Stimulated activated naive CD8-positive, alpha-beta T cell treated with anti-CD3 and anti-CD28 coated beads, Interleukin-15, Interleukin-2, amounts not matched to agents 100 ng/mL and 50 ng/mL, for 24 hours (primary cell): ENCODE results near the gene TOPORS.
"Not testable (repeated sequence)": the region's sequence is repeated elsewhere in the genome, so short reads cannot be mapped to it uniquely, and the experiment has no call there.

Experiments
- H3K27ac Mint-ChIP-seq: one replicate; pipeline ENCODE4 v1.8.0; 2021; ENCODE audit warnings: mild to moderate bottlenecking, mixed read lengths
- H3K27me3 Mint-ChIP-seq: one replicate; pipeline ENCODE4 v1.8.0; 2021; ENCODE audit warnings: mixed read lengths
- H3K36me3 Mint-ChIP-seq: one replicate; pipeline ENCODE4 v1.8.0; 2021; ENCODE audit warnings: low read depth, mixed read lengths
- H3K4me1 Mint-ChIP-seq: one replicate; pipeline ENCODE4 v1.8.0; 2021; ENCODE audit warnings: low read depth, mixed read lengths
- H3K4me3 Mint-ChIP-seq: one replicate; pipeline ENCODE4 v1.8.0; 2021; ENCODE audit warnings: mild to moderate bottlenecking, mixed read lengths
- H3K9me3 Mint-ChIP-seq: one replicate; pipeline ENCODE4 v1.8.0; 2021; ENCODE audit warnings: mixed read lengths

TOPORS gene

GRCh38 chr9:32574858-32575257 is 22.5 kb upstream of the TOPORS start:
- H3K4me3 Mint-ChIP-seq, result no peak overlapping the region
- no peak overlapping the region for H3K27ac Mint-ChIP-seq
- no peaks in the 10 kb centered on the region for H3K9me3 Mint-ChIP-seq
- H3K36me3 Mint-ChIP-seq, result peaks cover 4% of the 10 kb centered on the region
- peaks cover 24% of the 10 kb centered on the region for H3K4me1 Mint-ChIP-seq
- peaks cover 13% of the 10 kb centered on the region for H3K27me3 Mint-ChIP-seq

- Mint-ChIP-seq H3K4me1 (peaks cover 26% of the 10 kb centered on the region), H3K9me3 (no peaks in the 10 kb centered on the region), H3K4me3 (peak overlapping the region; percentile 99), H3K27ac (peak overlapping the region; percentile 97), H3K27me3 (peaks cover 6% of the 10 kb centered on the region), H3K36me3 (peaks cover 8% of the 10 kb centered on the region)
These were observed 21.4 kb upstream of the TOPORS start for GRCh38 chr9:32573821-32574220.

GRCh38 chr9:32572900-32573523 is 20.6 kb upstream of the TOPORS start, which contains the start of gene NDUFB6:
Gene NDUFB6, minus strand, starts transcription at chr9:32573159. Its CDS starts 99 bp downstream, at chr9:32573060.
- peak within 1 kb of the TSS; percentile 97 for H3K27ac Mint-ChIP-seq
- peak within 1 kb of the TSS; percentile 99 for H3K4me3 Mint-ChIP-seq
- H3K4me1 Mint-ChIP-seq, result peaks cover 26% of the 10 kb centered on the region
- no peaks in the 10 kb centered on the region for H3K9me3 Mint-ChIP-seq
- peaks cover 3% of the 10 kb centered on the region for H3K27me3 Mint-ChIP-seq
- H3K36me3 Mint-ChIP-seq, result peaks cover 13% of the 10 kb centered on the region

GRCh38 chr9:32571969-32572899 is 19.8 kb upstream of the TOPORS start:
- H3K9me3 Mint-ChIP-seq, result no peaks in the 10 kb centered on the region
- H3K27me3 Mint-ChIP-seq, result peaks cover 3% of the 10 kb centered on the region
- peak overlapping the region; percentile 99 for H3K4me3 Mint-ChIP-seq

GRCh38 chr9:32570262-32570661 is 17.9 kb upstream of the TOPORS start:
- Mint-ChIP-seq H3K9me3 (no peaks in the 10 kb centered on the region), H3K36me3 (peaks cover 27% of the 10 kb centered on the region), H3K27ac (no peak overlapping the region), H3K4me3 (no peak overlapping the region), H3K27me3 (no peaks in the 10 kb centered on the region), H3K4me1 (peaks cover 31% of the 10 kb centered on the region)

More at GRCh38 chr9:32571969-32572899, 19.8 kb upstream of the TOPORS start:
- Mint-ChIP-seq H3K36me3 (peaks cover 18% of the 10 kb centered on the region), H3K4me1 (peaks cover 26% of the 10 kb centered on the region), H3K27ac (peak overlapping the region; percentile 97)

- no peak overlapping the region for H3K27ac Mint-ChIP-seq
- H3K9me3 Mint-ChIP-seq, result no peaks in the 10 kb centered on the region
- H3K27me3 Mint-ChIP-seq, result no peaks in the 10 kb centered on the region
- H3K36me3 Mint-ChIP-seq, result peaks cover 48% of the 10 kb centered on the region
- peaks cover 21% of the 10 kb centered on the region for H3K4me1 Mint-ChIP-seq
- H3K4me3 Mint-ChIP-seq, result no peak overlapping the region
These were observed 14.4 kb upstream of the TOPORS start for GRCh38 chr9:32566770-32567169.

GRCh38 chr9:32565967-32566366 is 13.6 kb upstream of the TOPORS start:
- no peaks in the 10 kb centered on the region for H3K27me3 Mint-ChIP-seq
- H3K27ac Mint-ChIP-seq, result no peak overlapping the region
- peaks cover 17% of the 10 kb centered on the region for H3K4me1 Mint-ChIP-seq
- H3K36me3 Mint-ChIP-seq, result peaks cover 50% of the 10 kb centered on the region
- no peaks in the 10 kb centered on the region for H3K9me3 Mint-ChIP-seq
- no peak overlapping the region for H3K4me3 Mint-ChIP-seq

- H3K4me3 Mint-ChIP-seq, result no peak overlapping the region
- H3K36me3 Mint-ChIP-seq, result peaks cover 16% of the 10 kb centered on the region
- H3K27ac Mint-ChIP-seq, result peak overlapping the region; percentile 22
- peaks cover 31% of the 10 kb centered on the region for H3K4me1 Mint-ChIP-seq
- no peaks in the 10 kb centered on the region for H3K9me3 Mint-ChIP-seq
- no peaks in the 10 kb centered on the region for H3K27me3 Mint-ChIP-seq
These were observed 6.1 kb upstream of the TOPORS start for GRCh38 chr9:32558408-32558934.

- no peak overlapping the region for H3K4me3 Mint-ChIP-seq
- H3K9me3 Mint-ChIP-seq, result no peaks in the 10 kb centered on the region
These were observed 2.2 kb upstream of the TOPORS start for GRCh38 chr9:32554591-32554990.

GRCh38 chr9:32554107-32554506 is 1.7 kb upstream of the TOPORS start:
- peak overlapping the region; percentile 31 for H3K27ac Mint-ChIP-seq
- no peaks in the 10 kb centered on the region for H3K27me3 Mint-ChIP-seq
- H3K4me1 Mint-ChIP-seq, result peaks cover 43% of the 10 kb centered on the region
- H3K4me3 Mint-ChIP-seq, result no peak overlapping the region
- peaks cover 29% of the 10 kb centered on the region for H3K36me3 Mint-ChIP-seq
- H3K9me3 Mint-ChIP-seq, result no peaks in the 10 kb centered on the region

More at GRCh38 chr9:32554591-32554990, 2.2 kb upstream of the TOPORS start:
- Mint-ChIP-seq H3K27ac (peak overlapping the region; percentile 26), H3K36me3 (peaks cover 25% of the 10 kb centered on the region), H3K27me3 (no peaks in the 10 kb centered on the region), H3K4me1 (peaks cover 42% of the 10 kb centered on the region)

- H3K27me3 Mint-ChIP-seq, result no peaks in the 10 kb centered on the region
- peaks cover 37% of the 10 kb centered on the region for H3K36me3 Mint-ChIP-seq
- peak overlapping the region; percentile 99 for H3K27ac Mint-ChIP-seq
- H3K4me1 Mint-ChIP-seq, result peaks cover 51% of the 10 kb centered on the region
- H3K9me3 Mint-ChIP-seq, result no peaks in the 10 kb centered on the region
- peak overlapping the region; percentile 98 for H3K4me3 Mint-ChIP-seq
These were observed 922 bp downstream of the TOPORS start for GRCh38 chr9:32551276-32552051.

GRCh38 chr9:32550562-32551275 is 1.7 kb downstream of the TOPORS start:
- Mint-ChIP-seq H3K4me3 (peak overlapping the region; percentile 98), H3K9me3 (no peaks in the 10 kb centered on the region), H3K4me1 (peaks cover 51% of the 10 kb centered on the region), H3K36me3 (peaks cover 30% of the 10 kb centered on the region), H3K27ac (peak overlapping the region; percentile 99), H3K27me3 (no peaks in the 10 kb centered on the region)

GRCh38 chr9:32550150-32550561 is 2.2 kb downstream of the TOPORS start:
- Mint-ChIP-seq H3K36me3 (peaks cover 29% of the 10 kb centered on the region), H3K27me3 (no peaks in the 10 kb centered on the region), H3K4me3 (peak overlapping the region; percentile 98), H3K4me1 (peaks cover 50% of the 10 kb centered on the region), H3K27ac (peak overlapping the region; percentile 67), H3K9me3 (no peaks in the 10 kb centered on the region)

- Mint-ChIP-seq H3K4me1 (peaks cover 39% of the 10 kb centered on the region), H3K36me3 (peaks cover 34% of the 10 kb centered on the region)
- H3K4me3 Mint-ChIP-seq, H3K27ac Mint-ChIP-seq, H3K27me3 Mint-ChIP-seq, H3K9me3 Mint-ChIP-seq: not testable (repeated sequence)
These were observed 4.2 kb downstream of the TOPORS start for GRCh38 chr9:32548213-32548612.
